Stromal cell of bone marrow (primary cell): Measurements from ENCODE around the gene PAGE2.
"Not testable (repeated sequence)": the region's sequence is repeated elsewhere in the genome, so short reads cannot be mapped to it uniquely, and the experiment has no call there.

Experiments used
- DNase-seq: peaks from one replicate; pipeline ENCODE4 v3.0.0-alpha.2; 2012; ENCODE audit warnings: low read depth

Gene PAGE2, protein sequence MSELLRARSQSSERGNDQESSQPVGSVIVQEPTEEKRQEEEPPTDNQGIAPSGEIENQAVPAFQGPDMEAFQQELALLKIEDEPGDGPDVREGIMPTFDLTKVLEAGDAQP

DNA sequence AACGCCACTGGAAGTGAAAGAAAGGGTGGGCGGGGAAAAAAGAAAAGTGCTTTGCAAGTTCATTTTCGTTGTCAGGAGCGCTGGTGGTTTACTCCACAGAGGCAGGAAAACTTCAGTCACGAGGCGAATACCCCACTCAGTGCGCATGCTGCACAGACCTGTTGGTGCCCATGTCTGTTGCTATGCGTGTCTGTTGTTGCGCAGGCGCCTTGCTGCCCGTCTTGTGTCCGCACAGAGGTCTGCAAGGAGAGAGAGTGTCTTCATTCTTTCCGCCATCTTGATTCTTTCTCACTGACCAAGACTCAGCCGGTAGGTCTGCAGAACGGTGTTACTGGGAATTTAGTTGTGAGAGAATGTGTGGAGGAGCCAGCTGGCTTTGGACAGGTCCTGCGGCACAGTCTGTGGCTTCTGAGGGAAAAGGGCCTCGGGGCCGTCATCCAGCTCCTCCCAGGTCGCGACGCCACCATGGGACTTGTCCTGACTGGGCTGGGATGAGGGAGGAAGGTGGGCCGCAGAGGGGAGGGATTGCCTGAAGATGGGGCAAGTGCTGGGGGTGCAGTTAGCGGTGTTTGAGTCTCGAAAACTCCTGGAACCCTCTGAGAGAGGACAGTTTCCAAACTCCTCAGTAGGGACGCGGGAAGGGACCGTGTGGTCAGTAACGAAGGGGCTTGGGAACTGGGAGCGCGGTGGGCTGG is at the start of gene PAGE2:
PAGE2 (plus strand) TSS at position 224 of the 695 bp plus-strand sequence. CDS start 1,003 bp downstream, outside the sequence.
- no peak for DNase-seq

DNA sequence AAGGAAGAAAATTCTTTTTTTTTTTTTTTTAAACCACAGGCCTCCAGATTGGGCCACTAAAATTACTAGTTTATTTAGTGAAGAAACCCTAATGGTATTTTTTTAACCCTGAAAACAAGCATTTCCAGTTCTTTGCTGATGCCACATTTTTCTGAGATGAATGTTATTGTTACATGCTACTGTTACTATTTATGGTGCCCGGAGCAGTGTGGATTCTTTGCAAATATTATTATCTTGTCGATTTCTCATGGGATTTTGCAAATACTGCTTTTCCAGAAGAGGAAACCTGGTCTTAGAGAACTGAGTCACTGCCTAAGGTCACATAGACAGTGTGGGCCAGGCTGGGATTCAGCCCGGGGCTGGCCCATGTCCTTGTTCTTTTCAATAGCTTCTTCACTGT is 49.3 kb upstream of the PAGE2 start:
- no peak for DNase-seq

DNA sequence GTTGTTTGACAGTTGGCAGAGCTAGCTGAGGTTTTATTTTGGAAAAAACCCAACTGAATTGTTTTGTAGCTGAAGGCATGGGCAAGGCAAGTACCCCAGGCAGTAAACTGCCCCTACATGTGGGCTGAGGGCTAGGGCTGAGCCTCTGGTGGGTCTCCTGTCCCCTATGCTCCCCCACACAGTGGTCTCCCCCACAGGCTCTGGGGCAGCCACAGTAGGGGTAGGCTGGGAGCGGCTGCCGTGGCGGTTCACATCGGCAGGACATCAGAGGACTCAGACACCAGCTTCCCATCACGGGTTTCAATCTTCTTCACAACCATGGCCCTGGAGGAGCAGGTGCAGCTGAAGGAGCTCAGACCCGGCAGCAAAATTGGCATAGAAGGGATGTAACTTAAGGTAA is 47.3 kb upstream of the PAGE2 start:
- no peak for DNase-seq

- not testable (repeated sequence) for DNase-seq
Observed at GRCh38 chrX:55050599-55050998, 38.2 kb upstream of the PAGE2 start.

- DNase-seq = no peak
Observed at GRCh38 chrX:55056820-55057674, 31.8 kb upstream of the PAGE2 start.

- DNase-seq = no peak
Observed at GRCh38 chrX:55057675-55058249, 31.1 kb upstream of the PAGE2 start.

GRCh38 chrX:55067180-55067579 is 21.6 kb upstream of the PAGE2 start:
- not testable (repeated sequence) for DNase-seq

GRCh38 chrX:55072286-55072685 is 16.5 kb upstream of the PAGE2 start:
- DNase-seq = no peak

GRCh38 chrX:55074851-55075467 is 13.9 kb upstream of the PAGE2 start, which contains the start of gene PAGE2B:
PAGE2B (plus strand) TSS chrX:55075030; CDS start chrX:55076042, 1,012 bp downstream.
- no peak for DNase-seq

GRCh38 chrX:55098691-55099090 is 9.9 kb downstream of the PAGE2 start:
- no peak for DNase-seq

GRCh38 chrX:55099162-55099561 is 10.3 kb downstream of the PAGE2 start:
- DNase-seq = no peak

DNA sequence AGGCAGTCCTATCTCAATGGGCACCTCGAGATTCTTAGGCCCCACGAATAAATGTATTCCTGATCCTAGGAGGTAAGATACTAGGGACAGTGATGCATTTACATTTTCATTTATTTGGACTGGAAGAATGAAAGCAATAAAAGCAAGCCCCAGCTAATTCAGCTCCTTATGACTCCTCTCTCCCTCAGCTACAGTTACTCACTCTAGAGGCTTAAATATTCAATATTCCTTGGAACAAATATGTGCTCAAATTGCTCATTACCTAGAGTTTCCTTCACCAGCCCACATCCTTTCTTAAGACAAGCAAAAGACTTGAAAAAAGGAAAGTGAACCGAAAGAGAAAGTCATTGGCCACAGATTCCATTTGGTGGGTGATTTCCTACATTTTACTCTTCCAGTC is 13.9 kb downstream of the PAGE2 start:
- DNase-seq = no peak

- DNase-seq = no peak
Observed at GRCh38 chrX:55107262-55107661, 18.4 kb downstream of the PAGE2 start.

DNA sequence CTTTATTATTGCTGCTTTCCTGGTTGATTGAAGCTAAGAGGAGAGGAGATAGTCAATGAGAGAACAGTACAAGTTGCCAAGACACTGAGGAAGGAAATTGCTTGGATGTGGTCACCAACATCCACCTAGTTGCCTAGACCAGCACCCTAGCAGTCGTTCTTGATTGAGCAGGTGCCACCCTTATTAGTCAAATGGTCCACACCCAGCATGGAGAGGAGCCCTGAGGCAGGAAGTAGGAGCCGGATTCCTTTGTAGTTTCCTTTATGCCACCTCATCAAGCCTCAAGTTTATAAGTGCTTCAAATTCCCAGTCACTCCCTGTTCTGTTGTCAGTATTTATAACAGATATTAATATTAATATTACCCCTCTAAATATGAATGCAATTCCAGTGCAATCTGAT is 19.1 kb downstream of the PAGE2 start:
- no peak for DNase-seq

- no peak for DNase-seq
Observed at GRCh38 chrX:55109306-55109705, 20.5 kb downstream of the PAGE2 start.

DNA sequence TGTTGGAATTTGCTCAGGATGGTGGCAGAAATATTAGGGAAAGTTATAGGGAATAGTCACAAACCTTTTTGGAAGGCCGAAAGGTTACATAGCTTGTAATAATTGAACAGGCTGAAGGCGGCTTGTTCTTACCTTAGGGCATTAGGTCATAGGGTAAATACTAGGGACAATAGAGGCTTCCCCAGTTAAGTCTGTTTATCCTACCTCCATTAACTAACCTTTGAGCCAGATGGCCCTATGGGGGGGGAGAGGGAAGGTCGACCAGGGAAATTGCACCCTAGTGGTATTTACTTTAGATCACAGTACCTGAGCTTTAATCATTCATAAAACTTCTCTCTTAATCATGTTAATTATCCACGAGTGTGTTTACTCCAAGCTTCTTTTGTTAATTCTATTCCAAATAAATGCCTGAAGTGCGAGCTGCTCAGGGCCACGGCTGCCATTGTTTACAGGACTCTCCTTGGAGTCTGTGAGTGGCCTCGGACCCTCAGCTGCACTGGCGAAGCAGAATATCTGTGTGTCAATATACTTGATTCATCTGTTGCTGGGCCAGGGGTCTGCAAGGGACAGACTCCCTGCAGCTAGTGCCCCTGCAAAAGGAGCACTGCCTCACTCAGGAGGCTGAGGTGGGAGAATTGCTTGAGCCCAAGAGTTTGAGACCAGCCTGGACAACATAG is 22.9 kb downstream of the PAGE2 start:
- no peak for DNase-seq

DNA sequence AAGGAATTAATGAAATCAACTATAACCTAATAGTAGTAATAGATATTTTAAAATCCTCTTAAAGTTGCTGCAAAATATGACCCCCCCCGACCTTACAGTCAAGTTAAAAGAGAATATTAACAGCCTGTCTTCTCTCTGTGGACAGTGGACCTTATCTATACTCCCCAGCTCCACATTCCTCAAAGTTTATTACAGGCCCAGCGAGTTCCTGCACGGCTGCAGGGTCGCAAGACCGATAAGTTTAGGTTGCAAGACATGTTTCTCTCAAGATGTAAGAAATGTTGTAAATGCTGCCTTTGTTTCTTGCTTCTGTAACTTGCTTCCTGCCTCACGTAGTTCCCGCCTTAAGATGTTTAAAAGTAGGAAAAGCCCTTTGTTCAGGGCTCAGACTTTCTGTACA is 27.8 kb downstream of the PAGE2 start:
- not testable (repeated sequence) for DNase-seq

GRCh38 chrX:55118574-55118973 is 29.8 kb downstream of the PAGE2 start:
- no peak for DNase-seq

DNA sequence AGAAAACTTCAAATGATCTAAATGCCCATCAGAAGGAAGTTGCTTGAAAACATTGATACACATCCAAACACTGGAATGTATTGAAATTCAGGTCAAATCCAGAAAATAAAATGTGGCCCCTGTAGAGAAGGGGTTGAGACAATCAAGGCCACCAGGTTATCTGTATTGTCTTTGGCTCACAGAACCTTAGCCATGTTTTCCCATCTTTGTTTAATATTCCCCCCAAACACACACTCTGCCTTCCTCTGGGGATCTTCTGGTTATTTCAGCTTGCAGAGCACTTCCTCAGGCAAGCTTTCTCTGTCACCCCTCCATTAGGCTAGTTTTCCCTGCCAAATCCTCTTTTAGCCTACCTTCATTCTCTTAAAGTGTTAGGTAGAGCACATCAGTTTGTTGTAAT is 30.5 kb downstream of the PAGE2 start:
- no peak for DNase-seq

GRCh38 chrX:55119712-55120111 is 30.9 kb downstream of the PAGE2 start:
- DNase-seq = no peak

DNA sequence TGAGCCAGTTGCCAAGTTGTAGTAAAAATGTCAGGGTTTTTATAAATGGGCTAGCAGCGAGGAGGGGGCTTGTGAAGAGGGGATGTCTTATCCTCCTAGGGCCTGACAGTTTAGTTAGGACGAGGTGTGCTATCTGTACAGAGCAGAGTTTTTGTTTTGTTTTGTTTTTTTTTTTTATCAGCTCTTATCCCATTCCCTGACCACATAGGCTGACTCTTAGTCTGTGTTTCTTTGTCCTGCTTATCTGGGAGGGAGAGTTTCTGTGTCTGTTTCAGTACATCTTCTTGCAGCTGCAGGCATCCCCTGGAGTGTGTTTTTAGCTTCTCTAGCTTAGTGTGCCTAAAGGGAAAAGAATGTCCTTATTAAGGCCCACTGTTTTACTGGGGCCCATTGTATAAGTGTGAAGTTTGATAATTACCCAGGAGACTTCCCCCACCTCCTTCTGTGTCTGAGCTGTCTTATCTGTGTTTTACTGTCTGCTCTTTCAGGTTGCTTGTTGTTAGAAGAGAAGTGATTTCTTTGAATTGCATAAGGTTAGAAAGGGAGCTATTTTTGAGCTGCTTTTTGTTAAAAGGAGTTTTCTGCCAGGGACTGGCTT is 32.0 kb downstream of the PAGE2 start:
- no peak for DNase-seq
